ENCODE measurements around the gene TRABD2A.

The TRABD2A gene

GRCh38 chr2:84829693-84830092, 51.2 kb downstream of the TRABD2A start:
- Histone ChIP-seq H2BK120ac (ENCODE audit: low read depth, low read length) (no peak overlapping the region), H2BK12ac (ENCODE audit: low read length in 2 of 2) (no peak overlapping the region), H4K8ac (ENCODE audit: low read length) (peak overlapping the region; percentile 40), H3K36me3 (ENCODE audit: control insufficient read depth in 1 of 2, insufficient read depth in 2 of 2, low read depth in 1 of 2, low read length in 2 of 2) (peaks cover 0 to 3% of the 10 kb centered on the region in 2 experiments), H3K4me2 (ENCODE audit: low read length, poor library complexity, severe bottlenecking) (no peak overlapping the region), H3K4ac (ENCODE audit: low read depth in 1 of 2, low read length in 2 of 2) (no peak overlapping the region), H3K79me1 (replicated peaks; ENCODE audit: low read length, poor library complexity, severe bottlenecking) (no peaks in the 10 kb centered on the region), H2BK15ac (ENCODE audit: low read depth, poor library complexity, severe bottlenecking) (no peak overlapping the region), H3K27ac (ENCODE audit: low read length, poor library complexity, severe bottlenecking) (no peak overlapping the region), H3K23ac (ENCODE audit: low read length in 2 of 2) (no peak overlapping the region), H3K18ac (ENCODE audit: low read depth in 1 of 2, low read length in 2 of 2) (peak overlapping the region in 1 of 2 experiments; percentile 61), H3K9me3 (ENCODE audit: control insufficient read depth, low read length) (no peaks in the 10 kb centered on the region), H3K27me3 (ENCODE audit: control insufficient read depth in 1 of 2, insufficient read depth in 1 of 2, low read length in 2 of 2) (peaks cover 4 to 17% of the 10 kb centered on the region in 2 experiments), H3K4me1 (ENCODE audit: control insufficient read depth, insufficient read depth, low read depth, low read length) (peaks cover 12% of the 10 kb centered on the region), H3K4me3 (ENCODE audit: insufficient read depth in 1 of 2, low read depth in 1 of 2, low read length in 2 of 2) (peak overlapping the region in 1 of 2 experiments; percentile 24), H3K14ac (ENCODE audit: low read length in 2 of 2) (peak overlapping the region in 1 of 2 experiments; percentile 82), H4K91ac (ENCODE audit: low read length) (peak overlapping the region; percentile 5), H2AK5ac (ENCODE audit: low read length, severe bottlenecking) (no peak overlapping the region), H2BK5ac (ENCODE audit: low read depth, low read length, poor library complexity, severe bottlenecking) (no peak overlapping the region), H2AFZ (ENCODE audit: low read depth, low read length) (no peak overlapping the region), H3K9ac (ENCODE audit: low read length) (no peak overlapping the region)
- DNase-seq = no peak
- 96% methylated on average over 2 of the region's 2 CpGs for WGBS

- no peak overlapping the region for H4K8ac ChIP-seq (ENCODE audit: low read length)
- H2BK120ac ChIP-seq (ENCODE audit: low read depth, low read length) = no peak overlapping the region
- WGBS = 82% methylated on average over 2 of the region's 2 CpGs
- no peak for DNase-seq
- H3K18ac ChIP-seq (ENCODE audit: low read depth in 1 of 2, low read length in 2 of 2) = no peak overlapping the region
- no peak overlapping the region for H3K9ac ChIP-seq (ENCODE audit: low read length)
- no peaks in the 10 kb centered on the region for H3K9me3 ChIP-seq (ENCODE audit: control insufficient read depth, low read length)
- no peaks in the 10 kb centered on the region for H3K79me1 ChIP-seq (replicated peaks; ENCODE audit: low read length, poor library complexity, severe bottlenecking)
- no peak overlapping the region for H2BK5ac ChIP-seq (ENCODE audit: low read depth, low read length, poor library complexity, severe bottlenecking)
- H4K91ac ChIP-seq (ENCODE audit: low read length) = no peak overlapping the region
- H2BK12ac ChIP-seq (ENCODE audit: low read length in 2 of 2) = no peak overlapping the region
- H3K23ac ChIP-seq (ENCODE audit: low read length in 2 of 2) = no peak overlapping the region
- H3K4me1 ChIP-seq (ENCODE audit: control insufficient read depth, insufficient read depth, low read depth, low read length) = peaks cover 12% of the 10 kb centered on the region
- H2BK15ac ChIP-seq (ENCODE audit: low read depth, poor library complexity, severe bottlenecking) = no peak overlapping the region
- no peak overlapping the region for H2AFZ ChIP-seq (ENCODE audit: low read depth, low read length)
- no peak overlapping the region for H3K14ac ChIP-seq (ENCODE audit: low read length in 2 of 2)
- H3K27me3 ChIP-seq (ENCODE audit: control insufficient read depth in 1 of 2, insufficient read depth in 1 of 2, low read length in 2 of 2) = peaks cover 4 to 17% of the 10 kb centered on the region in 2 experiments
- no peak overlapping the region for H3K27ac ChIP-seq (ENCODE audit: low read length, poor library complexity, severe bottlenecking)
- no peak overlapping the region for H3K4me3 ChIP-seq (ENCODE audit: insufficient read depth in 1 of 2, low read depth in 1 of 2, low read length in 2 of 2)
- H3K36me3 ChIP-seq (ENCODE audit: control insufficient read depth in 1 of 2, insufficient read depth in 2 of 2, low read depth in 1 of 2, low read length in 2 of 2) = peaks cover 0 to 3% of the 10 kb centered on the region in 2 experiments
- H2AK5ac ChIP-seq (ENCODE audit: low read length, severe bottlenecking) = no peak overlapping the region
- H3K4me2 ChIP-seq (ENCODE audit: low read length, poor library complexity, severe bottlenecking) = no peak overlapping the region
- H3K4ac ChIP-seq (ENCODE audit: low read depth in 1 of 2, low read length in 2 of 2) = no peak overlapping the region
Measured at GRCh38 chr2:84827978-84828575, 52.8 kb downstream of the TRABD2A start.

DNA sequence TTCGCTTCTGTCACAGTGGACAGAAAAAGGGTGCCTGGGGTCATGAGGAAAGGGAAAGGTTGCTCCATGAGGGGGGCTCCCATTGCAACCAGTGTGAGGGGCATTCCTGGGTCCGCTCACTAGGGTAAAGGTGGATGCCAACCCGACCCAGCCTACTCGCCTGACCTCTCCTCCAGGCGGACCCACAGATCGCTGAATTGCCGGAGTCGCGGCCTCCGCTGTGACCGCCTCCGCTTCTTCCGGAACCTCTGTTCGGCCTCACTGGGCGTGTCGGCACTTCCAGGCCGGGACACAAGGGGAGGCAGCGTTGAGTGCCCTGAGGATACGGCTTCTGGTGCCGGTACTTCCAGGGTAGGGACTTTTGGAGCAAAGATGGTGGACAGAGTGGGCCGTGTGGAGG, 57.1 kb downstream of the TRABD2A start:
- Histone ChIP-seq H3K18ac (ENCODE audit: low read depth in 1 of 2, low read length in 2 of 2) (no peak overlapping the region), H2BK15ac (ENCODE audit: low read depth, poor library complexity, severe bottlenecking) (no peak overlapping the region), H3K79me1 (replicated peaks; ENCODE audit: low read length, poor library complexity, severe bottlenecking) (no peaks in the 10 kb centered on the region), H3K9me3 (ENCODE audit: control insufficient read depth, low read length) (no peaks in the 10 kb centered on the region), H2AFZ (ENCODE audit: low read depth, low read length) (no peak overlapping the region), H3K36me3 (ENCODE audit: control insufficient read depth in 1 of 2, insufficient read depth in 2 of 2, low read depth in 1 of 2, low read length in 2 of 2) (no peaks in the 10 kb centered on the region), H3K27me3 (ENCODE audit: control insufficient read depth in 1 of 2, insufficient read depth in 1 of 2, low read length in 2 of 2) (peaks cover 4 to 21% of the 10 kb centered on the region in 2 experiments), H4K8ac (ENCODE audit: low read length) (no peak overlapping the region), H3K4me2 (ENCODE audit: low read length, poor library complexity, severe bottlenecking) (no peak overlapping the region), H3K27ac (ENCODE audit: low read length, poor library complexity, severe bottlenecking) (no peak overlapping the region), H3K14ac (ENCODE audit: low read length in 2 of 2) (peak overlapping the region in 1 of 2 experiments; percentile 26), H2BK12ac (ENCODE audit: low read length in 2 of 2) (no peak overlapping the region), H2BK5ac (ENCODE audit: low read depth, low read length, poor library complexity, severe bottlenecking) (no peak overlapping the region), H4K91ac (ENCODE audit: low read length) (no peak overlapping the region), H3K4ac (ENCODE audit: low read depth in 1 of 2, low read length in 2 of 2) (no peak overlapping the region), H2BK120ac (ENCODE audit: low read depth, low read length) (no peak overlapping the region), H2AK5ac (ENCODE audit: low read length, severe bottlenecking) (no peak overlapping the region), H3K9ac (ENCODE audit: low read length) (no peak overlapping the region), H3K4me1 (ENCODE audit: control insufficient read depth, insufficient read depth, low read depth, low read length) (no peaks in the 10 kb centered on the region), H3K23ac (ENCODE audit: low read length in 2 of 2) (no peak overlapping the region), H3K4me3 (ENCODE audit: insufficient read depth in 1 of 2, low read depth in 1 of 2, low read length in 2 of 2) (no peak overlapping the region)
- 96% methylated on average over 20 of the region's 21 CpGs for WGBS
- no peak for DNase-seq

DNA sequence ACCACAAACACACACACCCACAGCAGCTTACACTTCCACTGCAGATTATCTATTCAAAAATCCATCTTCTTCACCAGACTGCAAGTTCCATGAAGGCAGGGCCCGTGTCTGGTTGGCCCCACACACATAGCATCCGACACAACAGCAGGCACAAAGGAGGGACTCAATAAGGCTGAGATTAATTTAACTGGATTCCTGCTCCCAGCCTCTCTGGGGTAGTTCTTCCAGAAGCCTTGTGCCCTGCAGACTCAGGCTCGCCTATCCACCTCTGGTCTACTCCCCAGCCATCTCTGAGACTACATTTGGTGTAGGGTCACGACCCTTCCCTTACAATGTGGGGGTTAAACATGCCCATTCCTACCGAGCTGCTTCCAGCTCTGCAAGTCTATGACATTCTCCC, 57.7 kb downstream of the TRABD2A start:
- H2BK5ac ChIP-seq (ENCODE audit: low read depth, low read length, poor library complexity, severe bottlenecking) = no peak overlapping the region
- no peak for DNase-seq
- H4K91ac ChIP-seq (ENCODE audit: low read length) = no peak overlapping the region
- H3K18ac ChIP-seq (ENCODE audit: low read depth in 1 of 2, low read length in 2 of 2) = no peak overlapping the region
- H3K36me3 ChIP-seq (ENCODE audit: control insufficient read depth in 1 of 2, insufficient read depth in 2 of 2, low read depth in 1 of 2, low read length in 2 of 2) = no peaks in the 10 kb centered on the region
- no peak overlapping the region for H3K27ac ChIP-seq (ENCODE audit: low read length, poor library complexity, severe bottlenecking)
- H2AK5ac ChIP-seq (ENCODE audit: low read length, severe bottlenecking) = no peak overlapping the region
- H3K4me2 ChIP-seq (ENCODE audit: low read length, poor library complexity, severe bottlenecking) = no peak overlapping the region
- H2BK12ac ChIP-seq (ENCODE audit: low read length in 2 of 2) = no peak overlapping the region
- no peaks in the 10 kb centered on the region for H3K9me3 ChIP-seq (ENCODE audit: control insufficient read depth, low read length)
- WGBS = 85% methylated on average over 5 of the region's 5 CpGs
- H3K79me1 ChIP-seq (replicated peaks; ENCODE audit: low read length, poor library complexity, severe bottlenecking) = no peaks in the 10 kb centered on the region
- no peaks in the 10 kb centered on the region for H3K4me1 ChIP-seq (ENCODE audit: control insufficient read depth, insufficient read depth, low read depth, low read length)
- H2AFZ ChIP-seq (ENCODE audit: low read depth, low read length) = no peak overlapping the region
- no peak overlapping the region for H3K4ac ChIP-seq (ENCODE audit: low read depth in 1 of 2, low read length in 2 of 2)
- no peak overlapping the region for H3K9ac ChIP-seq (ENCODE audit: low read length)
- no peak overlapping the region for H3K14ac ChIP-seq (ENCODE audit: low read length in 2 of 2)
- H3K23ac ChIP-seq (ENCODE audit: low read length in 2 of 2) = no peak overlapping the region
- peaks cover 3 to 21% of the 10 kb centered on the region in 2 experiments for H3K27me3 ChIP-seq (ENCODE audit: control insufficient read depth in 1 of 2, insufficient read depth in 1 of 2, low read length in 2 of 2)
- H4K8ac ChIP-seq (ENCODE audit: low read length) = no peak overlapping the region
- no peak overlapping the region for H2BK15ac ChIP-seq (ENCODE audit: low read depth, poor library complexity, severe bottlenecking)
- H2BK120ac ChIP-seq (ENCODE audit: low read depth, low read length) = no peak overlapping the region
- H3K4me3 ChIP-seq (ENCODE audit: insufficient read depth in 1 of 2, low read depth in 1 of 2, low read length in 2 of 2) = no peak overlapping the region

Data from mesenchymal stem cell (in vitro differentiated cells and primary cell).